ENCODE results near the gene SLC44A3.

SLC44A3 gene

GRCh38 chr1:94792473-94793295 is 27.5 kb upstream of the SLC44A3 start:
- Histone ChIP-seq H3K27ac (ENCODE audit: low read length) (no peak overlapping the region), H2AFZ (ENCODE audit: low read length) (no peak overlapping the region), H3K9ac (ENCODE audit: low read length) (no peak overlapping the region), H3K4me1 (ENCODE audit: low read length) (no peaks in the 10 kb centered on the region), H3K36me3 (replicated peaks; ENCODE audit: insufficient read depth, low read length) (no peaks in the 10 kb centered on the region), H3K27me3 (replicated peaks; ENCODE audit: insufficient read depth, low read length) (no peaks in the 10 kb centered on the region), H3K4me3 (ENCODE audit: low read length) (no peak overlapping the region), H3F3A (ENCODE audit: insufficient read depth, low read length) (no peaks in the 10 kb centered on the region), H4K20me1 (ENCODE audit: insufficient read depth, low read length) (no peaks in the 10 kb centered on the region), H3K9me3 (replicated peaks; ENCODE audit: insufficient read depth, low read length) (no peaks in the 10 kb centered on the region), H3K79me2 (ENCODE audit: low read length) (no peaks in the 10 kb centered on the region), H3K9me2 (replicated peaks; ENCODE audit: insufficient read depth, low read length) (no peaks in the 10 kb centered on the region), H3K4me2 (ENCODE audit: low read depth, low read length) (no peak overlapping the region)
- TF ChIP-seq EZH2phosphoT487 (IDR thresholded peaks at IDR 0.05; ENCODE audit: low read length) = no peak
- peak; percentile 12; the same call in 1 of the 2 replicates for TF ChIP-seq CTCF (IDR thresholded peaks at IDR 0.05; ENCODE audit: low read length)
- DNase-seq = peak; percentile 41

- H3K36me3 ChIP-seq (replicated peaks; ENCODE audit: insufficient read depth, low read length) = no peaks in the 10 kb centered on the region
- no peak for DNase-seq
- no peak for TF ChIP-seq EZH2phosphoT487 (IDR thresholded peaks at IDR 0.05; ENCODE audit: low read length)
- H3K9me3 ChIP-seq (replicated peaks; ENCODE audit: insufficient read depth, low read length) = no peaks in the 10 kb centered on the region
- H3K9me2 ChIP-seq (replicated peaks; ENCODE audit: insufficient read depth, low read length) = no peaks in the 10 kb centered on the region
- H3K9ac ChIP-seq (ENCODE audit: low read length) = no peak overlapping the region
- H4K20me1 ChIP-seq (ENCODE audit: insufficient read depth, low read length) = no peaks in the 10 kb centered on the region
- H3K27ac ChIP-seq (ENCODE audit: low read length) = no peak overlapping the region
- H3K4me3 ChIP-seq (ENCODE audit: low read length) = no peak overlapping the region
- H3K4me1 ChIP-seq (ENCODE audit: low read length) = no peaks in the 10 kb centered on the region
- H3K4me2 ChIP-seq (ENCODE audit: low read depth, low read length) = no peak overlapping the region
- no peaks in the 10 kb centered on the region for H3F3A ChIP-seq (ENCODE audit: insufficient read depth, low read length)
- no peaks in the 10 kb centered on the region for H3K27me3 ChIP-seq (replicated peaks; ENCODE audit: insufficient read depth, low read length)
- H2AFZ ChIP-seq (ENCODE audit: low read length) = no peak overlapping the region
- no peaks in the 10 kb centered on the region for H3K79me2 ChIP-seq (ENCODE audit: low read length)
Measured at GRCh38 chr1:94793296-94793656, 26.9 kb upstream of the SLC44A3 start.

GRCh38 chr1:94795434-94795833 is 24.7 kb upstream of the SLC44A3 start:
- TF ChIP-seq EZH2 (optimal IDR thresholded peaks at IDR 0.05; ENCODE audit: low read depth, low read length) (no peak), EZH2phosphoT487 (IDR thresholded peaks at IDR 0.05; ENCODE audit: low read length) (no peak), CTCF (IDR thresholded peaks at IDR 0.05; ENCODE audit: low read length) (no peak)
- Histone ChIP-seq H4K20me1 (ENCODE audit: insufficient read depth, low read length) (no peaks in the 10 kb centered on the region), H2AFZ (ENCODE audit: low read length) (no peak overlapping the region), H3K9me3 (replicated peaks; ENCODE audit: insufficient read depth, low read length) (no peaks in the 10 kb centered on the region), H3K9me2 (replicated peaks; ENCODE audit: insufficient read depth, low read length) (no peaks in the 10 kb centered on the region), H3K4me2 (ENCODE audit: low read depth, low read length) (no peak overlapping the region), H3F3A (ENCODE audit: insufficient read depth, low read length) (no peaks in the 10 kb centered on the region), H3K4me3 (ENCODE audit: low read length) (no peak overlapping the region), H3K36me3 (replicated peaks; ENCODE audit: insufficient read depth, low read length) (no peaks in the 10 kb centered on the region), H3K9ac (ENCODE audit: low read length) (no peak overlapping the region), H3K27ac (ENCODE audit: low read length) (no peak overlapping the region), H3K79me2 (ENCODE audit: low read length) (no peaks in the 10 kb centered on the region), H3K27me3 (replicated peaks; ENCODE audit: insufficient read depth, low read length) (no peaks in the 10 kb centered on the region), H3K4me1 (ENCODE audit: low read length) (no peaks in the 10 kb centered on the region)
- DNase-seq = no peak

GRCh38 chr1:94796266-94796665 is 23.9 kb upstream of the SLC44A3 start:
- Histone ChIP-seq H3K9me2 (replicated peaks; ENCODE audit: insufficient read depth, low read length) (no peaks in the 10 kb centered on the region), H2AFZ (ENCODE audit: low read length) (no peak overlapping the region), H3K9ac (ENCODE audit: low read length) (no peak overlapping the region), H3K79me2 (ENCODE audit: low read length) (no peaks in the 10 kb centered on the region), H3K27ac (ENCODE audit: low read length) (no peak overlapping the region), H3K4me2 (ENCODE audit: low read depth, low read length) (no peak overlapping the region), H3K36me3 (replicated peaks; ENCODE audit: insufficient read depth, low read length) (no peaks in the 10 kb centered on the region), H3F3A (ENCODE audit: insufficient read depth, low read length) (no peaks in the 10 kb centered on the region), H3K27me3 (replicated peaks; ENCODE audit: insufficient read depth, low read length) (no peaks in the 10 kb centered on the region), H3K9me3 (replicated peaks; ENCODE audit: insufficient read depth, low read length) (no peaks in the 10 kb centered on the region), H4K20me1 (ENCODE audit: insufficient read depth, low read length) (no peaks in the 10 kb centered on the region), H3K4me3 (ENCODE audit: low read length) (no peak overlapping the region), H3K4me1 (ENCODE audit: low read length) (no peaks in the 10 kb centered on the region)
- TF ChIP-seq CTCF (IDR thresholded peaks at IDR 0.05; ENCODE audit: low read length) (no peak), EZH2 (optimal IDR thresholded peaks at IDR 0.05; ENCODE audit: low read depth, low read length) (no peak), EZH2phosphoT487 (IDR thresholded peaks at IDR 0.05; ENCODE audit: low read length) (no peak)
- DNase-seq = no peak
